A549 (cell line): ENCODE data around the gene GH2.

ENCODE experiments used
- CTCF ChIP-seq: fragments of >200 bp; sonication (Bioruptor Twin); formaldehyde crosslinking; IDR thresholded peaks from 3 replicates; pipeline ENCODE4 v1.5.1; 2016
- POLR2A ChIP-seq: IDR thresholded peaks from 2 replicates; pipeline ENCODE4 v1.6.1; 2012; ENCODE audit warnings: mild to moderate bottlenecking, low read length

GRCh38 chr17:63880706-63881105, 1.0 kb downstream of the GH2 start:
- TF ChIP-seq CTCF (no peak), POLR2A (no peak)
